ENCODE measurements around the gene OSBPL1A. TPM values are rescaled to one million over a fixed set of nuclear protein-coding genes. Genes with fewer than 3 reads are reported as not detected.

The OSBPL1A gene
- total and polyA plus RNA-seq, 4 donors: 12.6 to 38.8 (median 26.0) TPM

GRCh38 chr18:24181806-24182205 lies 215.8 kb downstream of the OSBPL1A start:
- Histone ChIP-seq H3K4me1 (ENCODE audit: control insufficient read depth in 5 of 5, insufficient read depth in 5 of 5, low read length in 5 of 5) (peaks cover 0 to 4% (median 2%) of the 10 kb centered on the region in 5 donors), H3K4me3 (no peak overlapping the region), H3K9ac (ENCODE audit: insufficient read depth in 1 of 2, low read length in 2 of 2) (no peak overlapping the region), H3K27ac (ENCODE audit: low read depth in 1 of 2, low read length in 1 of 2) (no peak overlapping the region), H3K27me3 (ENCODE audit: control insufficient read depth in 3 of 3, insufficient read depth in 3 of 3, low read length in 2 of 3) (no peaks in the 10 kb centered on the region), H3K36me3 (ENCODE audit: control insufficient read depth in 4 of 4, insufficient read depth in 4 of 4, low read length in 4 of 4) (peaks cover 0 to 9% (median 7%) of the 10 kb centered on the region in 4 donors), H3K9me3 (ENCODE audit: control insufficient read depth in 4 of 4, insufficient read depth in 3 of 4, low read length in 3 of 4) (no peaks in the 10 kb centered on the region)
- no peak for ATAC-seq (ENCODE audit: insufficient read depth, low FRiP score)
- 74 to 91% methylated on average over 2 of the region's 2 CpGs for WGBS, 2 donors
- peak in 1 of 3 donors; percentile 20 for DNase-seq
- no peak for TF ChIP-seq CTCF (IDR thresholded peaks at IDR 0.05; ENCODE audit: control extremely low read depth, extremely low read depth)

GRCh38 chr18:24180048-24180447 lies 217.6 kb downstream of the OSBPL1A start:
- ATAC-seq (ENCODE audit: insufficient read depth, low FRiP score) (no peak), DNase-seq (no peak)
- Histone ChIP-seq H3K27me3 (ENCODE audit: control insufficient read depth in 3 of 3, insufficient read depth in 3 of 3, low read length in 2 of 3) (no peaks in the 10 kb centered on the region), H3K36me3 (ENCODE audit: control insufficient read depth in 4 of 4, insufficient read depth in 4 of 4, low read length in 4 of 4) (peaks cover 0 to 9% (median 7%) of the 10 kb centered on the region in 4 donors), H3K4me1 (ENCODE audit: control insufficient read depth in 5 of 5, insufficient read depth in 5 of 5, low read length in 5 of 5) (peaks cover 0 to 4% (median 2%) of the 10 kb centered on the region in 5 donors), H3K9ac (ENCODE audit: insufficient read depth in 1 of 2, low read length in 2 of 2) (no peak overlapping the region), H3K9me3 (ENCODE audit: control insufficient read depth in 4 of 4, insufficient read depth in 3 of 4, low read length in 3 of 4) (no peaks in the 10 kb centered on the region), H3K4me3 (no peak overlapping the region), H3K27ac (ENCODE audit: low read depth in 1 of 2, low read length in 1 of 2) (no peak overlapping the region)
- no peak for TF ChIP-seq CTCF (IDR thresholded peaks at IDR 0.05; ENCODE audit: control extremely low read depth, extremely low read depth)
- 89 to 97% methylated on average over 1 of the region's 1 CpG for WGBS, 2 donors

- Histone ChIP-seq H3K4me1 (ENCODE audit: control insufficient read depth in 5 of 5, insufficient read depth in 5 of 5, low read length in 5 of 5) (peaks cover 0 to 4% (median 2%) of the 10 kb centered on the region in 5 donors), H3K27me3 (ENCODE audit: control insufficient read depth in 3 of 3, insufficient read depth in 3 of 3, low read length in 2 of 3) (no peaks in the 10 kb centered on the region), H3K4me3 (no peak overlapping the region), H3K9ac (ENCODE audit: insufficient read depth in 1 of 2, low read length in 2 of 2) (no peak overlapping the region), H3K36me3 (ENCODE audit: control insufficient read depth in 4 of 4, insufficient read depth in 4 of 4, low read length in 4 of 4) (peaks cover 6 to 14% (median 10%) of the 10 kb centered on the region in 4 donors), H3K9me3 (ENCODE audit: control insufficient read depth in 4 of 4, insufficient read depth in 3 of 4, low read length in 3 of 4) (no peaks in the 10 kb centered on the region), H3K27ac (ENCODE audit: low read depth in 1 of 2, low read length in 1 of 2) (no peak overlapping the region)
- ATAC-seq (ENCODE audit: insufficient read depth, low FRiP score) (no peak), DNase-seq (no peak)
- WGBS, 2 donors: 78 to 80% methylated on average over 5 of the region's 5 CpGs
- TF ChIP-seq CTCF (IDR thresholded peaks at IDR 0.05; ENCODE audit: control extremely low read depth, extremely low read depth): no peak
These were observed 220.0 kb downstream of the OSBPL1A start for GRCh38 chr18:24177499-24178133.

Measured in lung (tissue), 12 donors.